ENCODE data around the gene SPRED2.

SPRED2 gene

DNA sequence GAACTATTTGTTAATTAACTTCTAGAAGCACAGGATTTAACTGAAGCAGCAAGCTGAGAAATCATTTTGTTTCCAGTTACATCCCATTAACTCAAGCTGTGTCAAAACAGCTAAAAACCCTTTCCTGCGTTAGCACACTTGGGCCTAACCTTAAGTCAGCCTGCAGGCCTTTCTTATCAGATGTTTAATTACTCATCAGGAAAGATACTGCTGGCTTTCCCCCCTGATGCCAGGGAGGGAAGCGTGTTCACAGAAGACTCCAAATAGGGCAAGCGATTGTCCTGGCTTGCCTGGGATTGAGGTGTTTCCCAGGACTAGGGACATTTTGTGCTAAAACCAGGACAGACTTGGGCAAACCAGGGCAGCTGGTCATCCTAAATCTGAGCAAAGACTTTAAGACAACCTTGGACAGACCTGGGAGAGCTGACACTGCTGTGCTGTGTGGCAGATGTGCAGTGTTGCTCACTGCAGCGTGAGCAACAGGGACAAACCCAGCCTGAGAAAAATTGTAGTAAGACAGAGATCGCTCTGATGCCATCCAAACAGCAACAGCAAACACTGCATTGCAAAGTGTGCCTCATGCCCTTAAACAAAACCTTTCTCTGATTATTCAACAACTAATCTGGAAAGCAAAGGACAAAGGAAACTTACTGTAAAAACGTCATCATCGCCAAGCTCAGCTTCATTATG is 100.9 kb downstream of the SPRED2 start:
- H3K27ac ChIP-seq = no peak overlapping the region
- TF ChIP-seq ZFX (IDR thresholded peaks at IDR 0.05; ENCODE audit: borderline replicate concordance) (no peak), CTCF (IDR thresholded peaks at IDR 0.05) (no peak)

DNA sequence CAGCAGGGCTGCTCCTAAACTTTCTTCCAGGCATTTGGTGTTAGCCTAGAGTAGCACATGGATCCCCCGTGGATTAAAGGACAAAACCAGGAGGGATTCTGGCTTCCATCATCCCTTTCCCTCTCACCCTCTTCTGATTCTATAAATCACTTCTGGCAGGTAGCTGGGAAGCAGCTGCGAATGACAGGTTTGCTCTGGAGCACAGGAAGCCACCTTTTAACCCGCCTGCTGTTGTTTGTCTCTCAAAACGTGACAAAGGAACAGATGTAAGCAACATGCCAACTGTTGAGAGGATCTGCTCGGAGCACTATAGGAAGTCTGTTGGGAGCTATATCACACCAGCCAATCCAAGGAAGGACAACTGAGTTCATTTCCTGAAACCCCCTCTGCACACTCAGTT is 102.9 kb downstream of the SPRED2 start:
- H3K27ac ChIP-seq = no peak overlapping the region
- TF ChIP-seq CTCF (IDR thresholded peaks at IDR 0.05) = no peak
- no peak for TF ChIP-seq ZFX (IDR thresholded peaks at IDR 0.05; ENCODE audit: borderline replicate concordance)

- H3K27ac ChIP-seq = peak overlapping the region; percentile 36
- TF ChIP-seq ZFX (IDR thresholded peaks at IDR 0.05; ENCODE audit: borderline replicate concordance) = no peak
- no peak for TF ChIP-seq CTCF (IDR thresholded peaks at IDR 0.05)
Measured at GRCh38 chr2:65326276-65326675, 106.1 kb downstream of the SPRED2 start.

DNA sequence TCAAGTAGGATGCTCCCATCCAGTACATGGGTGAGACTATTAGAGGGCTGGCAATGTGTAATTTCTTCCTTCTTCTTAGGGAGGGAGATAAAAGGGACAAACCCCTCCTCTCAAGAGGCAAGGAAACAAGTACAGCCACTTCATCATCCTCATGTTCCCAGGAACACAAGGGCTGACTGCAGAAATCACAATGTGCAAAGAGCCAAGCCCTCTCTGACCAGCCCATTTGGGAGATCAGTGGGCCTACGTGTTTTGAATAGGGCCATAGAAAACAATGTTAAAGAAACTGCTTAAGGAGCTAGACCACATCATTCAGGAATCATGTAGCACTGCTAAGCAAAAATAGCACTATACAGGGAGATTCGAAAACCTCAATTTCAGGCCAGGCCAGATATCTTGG is 107.3 kb downstream of the SPRED2 start:
- TF ChIP-seq ZFX (IDR thresholded peaks at IDR 0.05; ENCODE audit: borderline replicate concordance) = no peak
- TF ChIP-seq CTCF (IDR thresholded peaks at IDR 0.05) = no peak
- no peak overlapping the region for H3K27ac ChIP-seq

DNA sequence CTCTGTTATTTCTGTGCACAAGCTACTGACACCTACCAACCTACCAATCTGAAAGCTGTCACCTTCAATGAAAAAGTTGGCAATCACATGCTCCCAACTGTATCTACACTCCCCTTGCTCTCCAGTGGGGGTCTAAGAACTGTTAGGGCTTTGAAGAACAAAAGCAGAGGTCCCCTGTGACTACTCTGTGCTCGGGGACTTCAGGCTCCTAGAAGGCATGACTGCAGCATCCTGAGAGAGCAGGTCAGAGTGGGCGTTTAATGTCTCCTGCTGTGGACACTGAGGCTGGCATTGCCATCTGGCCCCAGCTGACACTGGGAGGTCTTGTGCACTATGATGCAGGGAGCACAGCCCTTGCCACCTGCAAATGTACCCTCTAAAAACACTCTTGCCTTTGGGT is 111.5 kb downstream of the SPRED2 start:
- TF ChIP-seq ZFX (IDR thresholded peaks at IDR 0.05; ENCODE audit: borderline replicate concordance) (no peak), CTCF (IDR thresholded peaks at IDR 0.05) (no peak)
- H3K27ac ChIP-seq = no peak overlapping the region

DNA sequence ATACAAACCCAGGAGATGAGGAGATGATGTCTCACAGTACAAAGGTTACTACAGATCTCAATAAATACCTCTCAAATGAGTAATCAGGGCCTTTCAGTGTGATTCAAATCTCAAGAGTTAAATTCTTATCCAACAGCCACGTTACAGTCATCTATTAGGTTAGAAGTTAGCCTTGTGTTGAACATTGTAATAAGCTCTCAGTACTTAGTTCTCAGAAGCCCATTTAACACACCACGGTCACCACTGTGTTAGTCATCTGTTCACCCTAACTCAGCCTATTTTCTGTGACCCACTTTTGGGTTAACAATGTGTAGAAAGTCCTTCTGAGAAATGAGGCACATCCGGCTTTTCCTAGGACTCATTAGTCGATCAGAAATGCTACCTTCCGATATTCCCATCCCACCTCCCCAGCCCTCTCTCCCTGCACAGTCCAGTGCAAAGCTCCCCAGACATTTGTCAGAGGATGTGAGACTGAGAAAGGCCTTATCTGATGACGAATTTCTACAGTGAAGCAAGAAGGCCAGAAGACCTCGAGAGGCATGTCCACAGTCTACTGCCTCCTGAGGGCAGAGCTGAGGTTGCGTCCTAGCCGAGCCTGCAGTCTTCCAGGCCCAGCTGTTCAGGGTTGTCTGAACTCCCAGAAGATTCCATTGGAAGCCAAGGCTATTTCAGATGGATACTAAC is 112.2 kb downstream of the SPRED2 start:
- no peak for TF ChIP-seq ZFX (IDR thresholded peaks at IDR 0.05; ENCODE audit: borderline replicate concordance)
- TF ChIP-seq CTCF (IDR thresholded peaks at IDR 0.05) = no peak
- H3K27ac ChIP-seq = no peak overlapping the region

GRCh38 chr2:65319674-65320041 is 112.7 kb downstream of the SPRED2 start:
- TF ChIP-seq ZFX (IDR thresholded peaks at IDR 0.05; ENCODE audit: borderline replicate concordance) = no peak
- no peak for TF ChIP-seq CTCF (IDR thresholded peaks at IDR 0.05)
- no peak overlapping the region for H3K27ac ChIP-seq

Data from 22Rv1 (cell line).